Neural cell (in vitro differentiated cells): ENCODE data around the gene LGALS8. TPM values are rescaled to one million over a fixed set of nuclear protein-coding genes. Genes with fewer than 3 reads are reported as not detected.
"Not testable (repeated sequence)": the region's sequence is repeated elsewhere in the genome, so short reads cannot be mapped to it uniquely, and the experiment has no call there.

Source experiments
- H2AFZ ChIP-seq: fragments of 200-600, 300-800 bp; sonication (generic), shearing (Covaris generic); 2 replicates; pipeline ENCODE4 v1.6.0; 2014; ENCODE audit warnings: low read depth, mild to moderate bottlenecking, antibody characterized with exemption, low read length, moderate library complexity
- H3F3A ChIP-seq: fragments of 200-600 bp; shearing (Covaris generic); 2 replicates; pipeline ENCODE4 v1.6.1; 2016; ENCODE audit warnings: mild to moderate bottlenecking, moderate library complexity, mixed read lengths, antibody characterized with exemption, low read length; ENCODE audit not compliant: insufficient read depth, poor library complexity, severe bottlenecking
- H3K27ac ChIP-seq: fragments of 200-600, 300-800 bp; sonication (generic), shearing (Covaris generic); 2 replicates; pipeline ENCODE4 v1.5.1; 2014; ENCODE audit warnings: mild to moderate bottlenecking, low read length, moderate library complexity
- H3K27me3 ChIP-seq: fragments of 300-800, 200-600 bp; sonication (generic), shearing (Covaris generic); 2 replicates; pipeline ENCODE4 v1.6.0; 2014; ENCODE audit warnings: mild to moderate bottlenecking, low read depth, low read length, moderate library complexity; ENCODE audit not compliant: insufficient read depth
- H3K36me3 ChIP-seq: fragments of 300-800, 200-600 bp; sonication (generic), shearing (Covaris generic); 2 replicates; pipeline ENCODE4 v1.5.1; 2014; ENCODE audit warnings: mild to moderate bottlenecking, antibody characterized with exemption, low read length, moderate library complexity; ENCODE audit not compliant: insufficient read depth
- H3K4me2 ChIP-seq: fragments of 300-800, 200-600 bp; sonication (generic), shearing (Covaris generic); 2 replicates; pipeline ENCODE4 v1.6.0; 2014; ENCODE audit warnings: mild to moderate bottlenecking, low read length
- H3K4me3 ChIP-seq: fragments of 300-800, 200-600 bp; sonication (generic), shearing (Covaris generic); 2 replicates; pipeline ENCODE4 v1.5.1; 2014; ENCODE audit warnings: mild to moderate bottlenecking, low read length, moderate library complexity
- H3K79me2 ChIP-seq: fragments of 200-600 bp; shearing (Covaris generic); replicated peaks from 2 replicates; pipeline ENCODE4 v1.6.0; 2014; ENCODE audit warnings: mild to moderate bottlenecking, low read length, moderate library complexity; ENCODE audit not compliant: insufficient read depth
- H3K9ac ChIP-seq: fragments of 300-800, 200-600 bp; sonication (generic), shearing (Covaris generic); 2 replicates; pipeline ENCODE4 v1.6.1; 2016; ENCODE audit warnings: mild to moderate bottlenecking, low read length, mixed read lengths
- H3K9me2 ChIP-seq: fragments of 200-600 bp; shearing (Covaris generic); 2 replicates; pipeline ENCODE4 v1.6.1; 2016; ENCODE audit warnings: mild to moderate bottlenecking, low read length, mixed read lengths; ENCODE audit not compliant: insufficient read depth
- H3K9me3 ChIP-seq: fragments of 200-600, 300-800 bp; sonication (generic), shearing (Covaris generic); 2 replicates; pipeline ENCODE4 v1.6.1; 2016; ENCODE audit warnings: mild to moderate bottlenecking, mixed run types, low read length, moderate library complexity, mixed read lengths
- H4K20me1 ChIP-seq: fragments of 200-600 bp; shearing (Covaris generic); 2 replicates; pipeline ENCODE4 v1.6.1; 2016; ENCODE audit warnings: mild to moderate bottlenecking, mixed run types; ENCODE audit not compliant: insufficient read depth
- EP300 ChIP-seq: fragments of 450-650 bp; conservative IDR thresholded peaks from 2 replicates; pipeline ENCODE4 v1.6.1; 2014; ENCODE audit warnings: antibody characterized with exemption, mild to moderate bottlenecking, moderate library complexity; ENCODE audit not compliant: poor library complexity, severe bottlenecking
- EZH2 ChIP-seq: fragments of 200-600, 300-800 bp; shearing (Covaris generic), sonication (generic); IDR thresholded peaks from 2 replicates; pipeline ENCODE4 v1.6.1; 2014; ENCODE audit warnings: antibody characterized with exemption, low read length, borderline replicate concordance, mild to moderate bottlenecking; ENCODE audit not compliant: insufficient read depth, poor library complexity, severe bottlenecking
- MXI1 ChIP-seq: fragments of 450-650 bp; conservative IDR thresholded peaks from 2 replicates; pipeline ENCODE4 v1.6.1; 2014; ENCODE audit warnings: antibody characterized with exemption, mild to moderate bottlenecking; ENCODE audit not compliant: poor library complexity, severe bottlenecking
- POLR2AphosphoS5 ChIP-seq: IDR thresholded peaks from 2 replicates; pipeline ENCODE4 v1.6.1; 2012
- RAD21 ChIP-seq: fragments of 450-650 bp; conservative IDR thresholded peaks from 2 replicates; pipeline ENCODE4 v1.6.1; 2014; ENCODE audit warnings: antibody characterized with exemption, mild to moderate bottlenecking, moderate library complexity
- SMC3 ChIP-seq: fragments of 450-650 bp; conservative IDR thresholded peaks from 2 replicates; pipeline ENCODE4 v1.6.1; 2014; ENCODE audit warnings: antibody characterized with exemption, mild to moderate bottlenecking, moderate library complexity; ENCODE audit not compliant: poor library complexity
- TAF1 ChIP-seq: IDR thresholded peaks from 2 replicates; pipeline ENCODE4 v1.6.1; 2012; ENCODE audit warnings: low read depth
- polyA plus RNA-seq: library from polyadenylated mRNA; depleted of rRNA; stranded (reverse); fragments of >200 nt; gene quantifications from 2 replicates; pipeline ENCODE4 v1.2.3, GENCODE V29; 2014
- TF ChIP-seq, protein P1 (sequence below): IDR thresholded peaks from 2 replicates; pipeline ENCODE4 v1.6.1; 2012; ENCODE audit warnings: borderline replicate concordance
- TF ChIP-seq, protein P2 (sequence below): fragments of 450-650 bp; IDR thresholded peaks from 2 replicates; pipeline ENCODE4 v1.5.1; 2014; ENCODE audit warnings: antibody characterized with exemption, mild to moderate bottlenecking, moderate library complexity; ENCODE audit not compliant: poor library complexity, severe bottlenecking

Gene LGALS8
- polyA plus RNA-seq, 1 donor from 2014 or later = 1.0 TPM

DNA sequence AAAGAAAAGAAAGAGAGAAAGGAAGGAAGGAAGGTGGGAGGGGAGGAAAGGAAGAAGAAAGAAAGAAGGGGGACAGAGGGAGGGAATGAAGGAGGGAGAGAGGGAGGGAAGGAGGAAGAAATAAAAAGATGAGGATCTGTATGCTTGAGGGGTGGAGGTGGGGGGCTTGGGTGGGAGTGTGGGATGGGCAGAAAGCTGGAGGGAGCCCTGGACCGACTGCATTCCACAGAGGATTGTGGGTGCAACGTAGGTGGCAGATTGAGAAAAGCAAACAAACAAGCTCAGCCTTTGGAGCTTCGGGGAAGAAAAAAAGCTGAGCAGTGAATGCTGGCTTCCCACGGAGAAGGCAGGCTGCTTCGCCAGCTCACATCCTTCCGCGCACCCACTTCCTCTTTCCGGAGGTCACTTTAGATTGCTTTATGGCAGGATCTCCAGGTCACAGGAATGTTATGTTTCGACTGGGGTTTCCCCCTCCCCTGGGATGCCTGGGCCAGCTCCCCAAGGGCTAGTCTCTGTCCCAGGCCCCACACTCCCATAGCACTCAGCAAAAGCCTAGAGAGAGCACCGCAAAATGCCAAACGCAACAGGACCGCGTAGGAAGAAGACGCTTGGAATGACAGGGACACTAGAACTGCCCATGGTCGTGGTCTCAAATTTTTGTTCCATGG lies 20.7 kb upstream of the LGALS8 start:
- TF ChIP-seq TAF1 (no peak), EP300 (no peak), SMC3 (no peak), EZH2 (no peak), POLR2AphosphoS5 (no peak), MXI1 (no peak), RAD21 (no peak)
- TF ChIP-seq, protein P1, sequence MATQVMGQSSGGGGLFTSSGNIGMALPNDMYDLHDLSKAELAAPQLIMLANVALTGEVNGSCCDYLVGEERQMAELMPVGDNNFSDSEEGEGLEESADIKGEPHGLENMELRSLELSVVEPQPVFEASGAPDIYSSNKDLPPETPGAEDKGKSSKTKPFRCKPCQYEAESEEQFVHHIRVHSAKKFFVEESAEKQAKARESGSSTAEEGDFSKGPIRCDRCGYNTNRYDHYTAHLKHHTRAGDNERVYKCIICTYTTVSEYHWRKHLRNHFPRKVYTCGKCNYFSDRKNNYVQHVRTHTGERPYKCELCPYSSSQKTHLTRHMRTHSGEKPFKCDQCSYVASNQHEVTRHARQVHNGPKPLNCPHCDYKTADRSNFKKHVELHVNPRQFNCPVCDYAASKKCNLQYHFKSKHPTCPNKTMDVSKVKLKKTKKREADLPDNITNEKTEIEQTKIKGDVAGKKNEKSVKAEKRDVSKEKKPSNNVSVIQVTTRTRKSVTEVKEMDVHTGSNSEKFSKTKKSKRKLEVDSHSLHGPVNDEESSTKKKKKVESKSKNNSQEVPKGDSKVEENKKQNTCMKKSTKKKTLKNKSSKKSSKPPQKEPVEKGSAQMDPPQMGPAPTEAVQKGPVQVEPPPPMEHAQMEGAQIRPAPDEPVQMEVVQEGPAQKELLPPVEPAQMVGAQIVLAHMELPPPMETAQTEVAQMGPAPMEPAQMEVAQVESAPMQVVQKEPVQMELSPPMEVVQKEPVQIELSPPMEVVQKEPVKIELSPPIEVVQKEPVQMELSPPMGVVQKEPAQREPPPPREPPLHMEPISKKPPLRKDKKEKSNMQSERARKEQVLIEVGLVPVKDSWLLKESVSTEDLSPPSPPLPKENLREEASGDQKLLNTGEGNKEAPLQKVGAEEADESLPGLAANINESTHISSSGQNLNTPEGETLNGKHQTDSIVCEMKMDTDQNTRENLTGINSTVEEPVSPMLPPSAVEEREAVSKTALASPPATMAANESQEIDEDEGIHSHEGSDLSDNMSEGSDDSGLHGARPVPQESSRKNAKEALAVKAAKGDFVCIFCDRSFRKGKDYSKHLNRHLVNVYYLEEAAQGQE = no peak
- TF ChIP-seq, protein P2, sequence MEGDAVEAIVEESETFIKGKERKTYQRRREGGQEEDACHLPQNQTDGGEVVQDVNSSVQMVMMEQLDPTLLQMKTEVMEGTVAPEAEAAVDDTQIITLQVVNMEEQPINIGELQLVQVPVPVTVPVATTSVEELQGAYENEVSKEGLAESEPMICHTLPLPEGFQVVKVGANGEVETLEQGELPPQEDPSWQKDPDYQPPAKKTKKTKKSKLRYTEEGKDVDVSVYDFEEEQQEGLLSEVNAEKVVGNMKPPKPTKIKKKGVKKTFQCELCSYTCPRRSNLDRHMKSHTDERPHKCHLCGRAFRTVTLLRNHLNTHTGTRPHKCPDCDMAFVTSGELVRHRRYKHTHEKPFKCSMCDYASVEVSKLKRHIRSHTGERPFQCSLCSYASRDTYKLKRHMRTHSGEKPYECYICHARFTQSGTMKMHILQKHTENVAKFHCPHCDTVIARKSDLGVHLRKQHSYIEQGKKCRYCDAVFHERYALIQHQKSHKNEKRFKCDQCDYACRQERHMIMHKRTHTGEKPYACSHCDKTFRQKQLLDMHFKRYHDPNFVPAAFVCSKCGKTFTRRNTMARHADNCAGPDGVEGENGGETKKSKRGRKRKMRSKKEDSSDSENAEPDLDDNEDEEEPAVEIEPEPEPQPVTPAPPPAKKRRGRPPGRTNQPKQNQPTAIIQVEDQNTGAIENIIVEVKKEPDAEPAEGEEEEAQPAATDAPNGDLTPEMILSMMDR = no peak
- peak overlapping the region; percentile 10 for H3K9ac ChIP-seq

GRCh38 chr1:236504338-236504737 lies 19.4 kb upstream of the LGALS8 start:
- not testable (repeated sequence) for H3K9me3 ChIP-seq, H3K9ac ChIP-seq, H3K4me2 ChIP-seq, H2AFZ ChIP-seq, H3K27ac ChIP-seq, H4K20me1 ChIP-seq, H3F3A ChIP-seq, H3K4me3 ChIP-seq, H3K9me2 ChIP-seq, H3K36me3 ChIP-seq, H3K27me3 ChIP-seq, H3K79me2 ChIP-seq

More for the DNA sequence above, 20.7 kb upstream of the LGALS8 start:
- Histone ChIP-seq H3K27ac (no peak overlapping the region), H3K9me3 (no peaks in the 10 kb centered on the region), H3K9me2 (no peaks in the 10 kb centered on the region), H3K27me3 (no peaks in the 10 kb centered on the region), H3K79me2 (no peaks in the 10 kb centered on the region), H4K20me1 (no peaks in the 10 kb centered on the region), H3K36me3 (no peaks in the 10 kb centered on the region), H2AFZ (peak overlapping the region; percentile 21), H3F3A (no peaks in the 10 kb centered on the region), H3K4me2 (no peak overlapping the region), H3K4me3 (peak overlapping the region; percentile 46)
